MM.1S (cell line): ENCODE data around the gene ARHGAP26.

Source experiments
- DNase-seq: peaks from one replicate; pipeline ENCODE4 v3.0.0-alpha.2; 2015
- H2AFZ ChIP-seq: fragments of 300-600 bp; sonication (generic); 2 replicates; pipeline ENCODE4 v1.6.0; 2016; ENCODE audit warnings: antibody characterized with exemption, low read length
- H3F3A ChIP-seq: fragments of 300-600 bp; sonication (generic); 2 replicates; pipeline ENCODE4 v1.6.1; 2016; ENCODE audit warnings: mild to moderate bottlenecking, antibody characterized with exemption, low read length, moderate library complexity, mixed read lengths; ENCODE audit not compliant: insufficient read depth
- H3K27ac ChIP-seq: fragments of 300-600 bp; sonication (generic); 2 replicates; pipeline ENCODE4 v1.5.1; 2016; ENCODE audit warnings: mild to moderate bottlenecking, low read length
- H3K27me3 ChIP-seq: fragments of 300-600 bp; sonication (generic); replicated peaks from 2 replicates; pipeline ENCODE4 v1.6.0; 2016; ENCODE audit warnings: low read length; ENCODE audit not compliant: insufficient read depth
- H3K36me3 ChIP-seq: fragments of 300-600 bp; sonication (generic); replicated peaks from 2 replicates; pipeline ENCODE4 v1.6.1; 2016; ENCODE audit warnings: mild to moderate bottlenecking, low read length, mixed read lengths; ENCODE audit not compliant: insufficient read depth
- H3K4me1 ChIP-seq: fragments of 300-600 bp; sonication (generic); 2 replicates; pipeline ENCODE4 v1.6.1; 2016; ENCODE audit warnings: low read length, mixed read lengths
- H3K4me2 ChIP-seq: fragments of 300-600 bp; sonication (generic); 2 replicates; pipeline ENCODE4 v1.6.0; 2016; ENCODE audit warnings: low read depth, low read length
- H3K4me3 ChIP-seq: fragments of 300-600 bp; sonication (generic); 2 replicates; pipeline ENCODE4 v1.5.1; 2016; ENCODE audit warnings: low read length, mixed read lengths
- H3K79me2 ChIP-seq: fragments of 300-600 bp; sonication (generic); 2 replicates; pipeline ENCODE4 v1.6.1; 2016; ENCODE audit warnings: mixed run types, low read length, mixed read lengths
- H3K9ac ChIP-seq: fragments of 300-600 bp; sonication (generic); 2 replicates; pipeline ENCODE4 v1.6.1; 2016; ENCODE audit warnings: low read length, mixed read lengths
- H3K9me2 ChIP-seq: fragments of 300-600 bp; sonication (generic); replicated peaks from 2 replicates; pipeline ENCODE4 v1.6.1; 2016; ENCODE audit warnings: mild to moderate bottlenecking, low read length, mixed read lengths; ENCODE audit not compliant: insufficient read depth
- H3K9me3 ChIP-seq: fragments of 300-600 bp; sonication (generic); replicated peaks from 2 replicates; pipeline ENCODE4 v1.6.1; 2016; ENCODE audit warnings: mild to moderate bottlenecking, low read length, mixed read lengths; ENCODE audit not compliant: insufficient read depth
- H4K20me1 ChIP-seq: fragments of 300-600 bp; sonication (generic); 2 replicates; pipeline ENCODE4 v1.6.1; 2016; ENCODE audit warnings: mild to moderate bottlenecking, low read length, moderate library complexity, mixed read lengths; ENCODE audit not compliant: insufficient read depth
- EZH2 ChIP-seq: fragments of 300-600 bp; sonication (generic); optimal IDR thresholded peaks from 2 replicates; pipeline ENCODE3; 2017; ENCODE audit warnings: low read depth, mild to moderate bottlenecking, antibody characterized with exemption, low read length, mixed read lengths
- EZH2phosphoT487 ChIP-seq: fragments of 300-600 bp; sonication (generic); IDR thresholded peaks from 2 replicates; pipeline ENCODE4 v1.6.1; 2018; ENCODE audit warnings: antibody characterized with exemption, low read length
- TF ChIP-seq, protein P1 (sequence below): fragments of 300-600 bp; sonication (generic); IDR thresholded peaks from 2 replicates; pipeline ENCODE4 v1.5.1; 2016; ENCODE audit warnings: antibody characterized with exemption, low read length, mixed read lengths

The ARHGAP26 gene

DNA sequence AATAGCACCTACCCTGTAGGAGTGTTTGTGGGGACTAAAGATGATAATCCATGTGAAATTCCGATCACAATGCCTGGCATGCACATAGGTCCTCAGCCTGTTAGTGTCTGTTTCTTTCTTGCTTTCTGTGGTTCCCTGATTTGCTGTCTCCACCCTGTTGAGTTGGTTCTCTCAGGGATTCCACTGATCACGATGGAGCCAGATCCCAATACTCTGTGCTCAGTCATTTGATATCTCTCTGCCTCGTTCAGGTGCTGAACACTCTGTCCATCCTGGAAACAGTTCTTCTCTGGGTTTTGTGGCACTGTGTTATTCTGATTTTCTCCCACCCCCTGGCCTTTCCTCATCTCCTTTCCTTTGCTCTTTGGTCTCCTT, 60.8 kb downstream of the ARHGAP26 start:
- no peaks in the 10 kb centered on the region for H3K9me3 ChIP-seq
- TF ChIP-seq EZH2phosphoT487 (no peak), EZH2 (no peak)
- TF ChIP-seq, protein P1, sequence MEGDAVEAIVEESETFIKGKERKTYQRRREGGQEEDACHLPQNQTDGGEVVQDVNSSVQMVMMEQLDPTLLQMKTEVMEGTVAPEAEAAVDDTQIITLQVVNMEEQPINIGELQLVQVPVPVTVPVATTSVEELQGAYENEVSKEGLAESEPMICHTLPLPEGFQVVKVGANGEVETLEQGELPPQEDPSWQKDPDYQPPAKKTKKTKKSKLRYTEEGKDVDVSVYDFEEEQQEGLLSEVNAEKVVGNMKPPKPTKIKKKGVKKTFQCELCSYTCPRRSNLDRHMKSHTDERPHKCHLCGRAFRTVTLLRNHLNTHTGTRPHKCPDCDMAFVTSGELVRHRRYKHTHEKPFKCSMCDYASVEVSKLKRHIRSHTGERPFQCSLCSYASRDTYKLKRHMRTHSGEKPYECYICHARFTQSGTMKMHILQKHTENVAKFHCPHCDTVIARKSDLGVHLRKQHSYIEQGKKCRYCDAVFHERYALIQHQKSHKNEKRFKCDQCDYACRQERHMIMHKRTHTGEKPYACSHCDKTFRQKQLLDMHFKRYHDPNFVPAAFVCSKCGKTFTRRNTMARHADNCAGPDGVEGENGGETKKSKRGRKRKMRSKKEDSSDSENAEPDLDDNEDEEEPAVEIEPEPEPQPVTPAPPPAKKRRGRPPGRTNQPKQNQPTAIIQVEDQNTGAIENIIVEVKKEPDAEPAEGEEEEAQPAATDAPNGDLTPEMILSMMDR, result no peak
- H3K4me2 ChIP-seq, result no peak overlapping the region
- no peaks in the 10 kb centered on the region for H3K4me1 ChIP-seq
- no peak overlapping the region for H3K27ac ChIP-seq
- H3F3A ChIP-seq, result no peaks in the 10 kb centered on the region
- H3K79me2 ChIP-seq, result no peaks in the 10 kb centered on the region
- H3K9me2 ChIP-seq, result no peaks in the 10 kb centered on the region
- no peaks in the 10 kb centered on the region for H3K36me3 ChIP-seq
- no peaks in the 10 kb centered on the region for H3K27me3 ChIP-seq
- DNase-seq, result no peak
- H4K20me1 ChIP-seq, result no peaks in the 10 kb centered on the region
- H3K4me3 ChIP-seq, result no peak overlapping the region
- H2AFZ ChIP-seq, result no peak overlapping the region
- no peak overlapping the region for H3K9ac ChIP-seq

DNA sequence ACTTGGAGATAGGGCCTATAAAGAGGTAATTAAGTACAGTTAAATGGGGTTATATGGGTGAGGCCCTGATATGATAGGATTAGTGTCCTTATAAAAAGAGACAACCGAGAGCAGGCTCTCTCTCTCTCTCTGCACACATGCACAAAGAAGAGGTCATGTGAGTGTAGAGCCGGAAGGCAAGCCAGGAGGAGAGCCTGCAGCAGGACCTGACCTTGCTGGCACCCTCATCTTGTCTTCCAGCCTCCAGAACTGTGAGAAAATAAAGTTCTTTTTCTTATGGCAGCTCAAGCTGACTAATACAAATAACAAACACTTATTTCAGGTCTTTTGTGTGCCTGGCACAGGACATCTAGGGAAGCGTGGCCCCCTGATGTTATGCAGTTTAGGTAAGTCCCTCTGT, 62.1 kb downstream of the ARHGAP26 start:
- no peak overlapping the region for H3K4me3 ChIP-seq
- no peak overlapping the region for H3K27ac ChIP-seq
- no peaks in the 10 kb centered on the region for H3K36me3 ChIP-seq
- no peaks in the 10 kb centered on the region for H3K9me3 ChIP-seq
- no peaks in the 10 kb centered on the region for H3K4me1 ChIP-seq
- H3K9ac ChIP-seq, result no peak overlapping the region
- no peaks in the 10 kb centered on the region for H3F3A ChIP-seq
- no peak overlapping the region for H3K4me2 ChIP-seq
- H3K9me2 ChIP-seq, result no peaks in the 10 kb centered on the region
- no peak overlapping the region for H2AFZ ChIP-seq
- DNase-seq, result no peak
- H4K20me1 ChIP-seq, result no peaks in the 10 kb centered on the region
- TF ChIP-seq EZH2phosphoT487, result no peak
- TF ChIP-seq, protein P1, result no peak
- no peak for TF ChIP-seq EZH2
- H3K27me3 ChIP-seq, result no peaks in the 10 kb centered on the region
- H3K79me2 ChIP-seq, result no peaks in the 10 kb centered on the region

DNA sequence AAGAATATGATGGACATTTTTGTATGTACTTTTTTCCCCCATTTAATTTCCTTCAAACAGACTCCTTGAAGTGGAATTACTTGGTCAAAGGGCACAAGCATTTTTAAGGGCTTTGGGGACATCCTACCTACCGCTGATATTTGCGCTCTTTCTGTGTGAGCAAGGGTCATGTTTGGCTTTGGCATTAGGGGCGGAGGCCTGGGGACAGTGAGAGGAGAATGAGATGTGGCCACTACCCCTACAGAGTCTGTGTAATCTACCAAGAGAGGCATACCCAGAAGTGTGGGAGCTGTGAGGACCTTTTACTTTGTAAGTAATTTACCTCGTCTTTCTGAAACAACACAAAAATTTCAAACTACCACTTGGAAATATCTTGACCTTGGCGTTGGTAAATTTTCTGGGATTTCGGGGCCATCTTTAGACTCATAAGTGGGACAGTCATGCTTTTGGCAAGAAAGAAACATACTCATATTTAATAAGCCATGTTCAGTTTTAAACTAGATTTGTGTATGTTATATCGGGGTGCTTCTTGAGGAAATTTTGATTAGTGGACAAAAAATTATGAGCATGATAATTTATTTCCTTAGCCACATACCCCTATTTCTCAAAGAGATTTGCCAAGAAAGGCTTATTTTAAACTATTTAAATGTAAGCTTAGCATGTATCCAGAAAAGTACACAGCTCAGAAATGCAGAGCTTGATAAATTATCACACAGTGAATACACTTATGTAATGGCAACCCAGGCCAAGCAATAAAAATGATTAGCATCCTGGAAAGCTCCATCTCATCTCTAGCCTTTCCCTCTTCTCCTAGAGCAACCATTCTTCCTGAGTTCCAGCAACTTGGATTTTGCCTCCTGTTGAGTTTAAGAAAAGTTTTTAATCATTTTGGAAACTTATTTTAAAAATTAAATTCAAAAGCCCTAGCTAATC, 63.6 kb downstream of the ARHGAP26 start:
- H3K36me3 ChIP-seq, result no peaks in the 10 kb centered on the region
- no peaks in the 10 kb centered on the region for H3K9me2 ChIP-seq
- no peak overlapping the region for H3K4me2 ChIP-seq
- H3K27ac ChIP-seq, result no peak overlapping the region
- H2AFZ ChIP-seq, result no peak overlapping the region
- H3K9me3 ChIP-seq, result no peaks in the 10 kb centered on the region
- no peaks in the 10 kb centered on the region for H3F3A ChIP-seq
- H3K27me3 ChIP-seq, result no peaks in the 10 kb centered on the region
- H4K20me1 ChIP-seq, result no peaks in the 10 kb centered on the region
- no peaks in the 10 kb centered on the region for H3K4me1 ChIP-seq
- no peaks in the 10 kb centered on the region for H3K79me2 ChIP-seq
- H3K4me3 ChIP-seq, result no peak overlapping the region
- no peak for DNase-seq
- H3K9ac ChIP-seq, result no peak overlapping the region
- TF ChIP-seq EZH2phosphoT487 (no peak), EZH2 (no peak)
- TF ChIP-seq, protein P1, result no peak
